SH-SY5Y (cell line): ENCODE data around the gene ARID3B.

ENCODE experiments used
- GATA2 ChIP-seq: IDR thresholded peaks from 2 replicates; pipeline ENCODE4 v1.6.1; 2011; ENCODE audit warnings: mild to moderate bottlenecking, low read depth, low read length
- GATA3 ChIP-seq: IDR thresholded peaks from 2 replicates; pipeline ENCODE4 v1.6.1; 2011; ENCODE audit warnings: low read depth, mild to moderate bottlenecking, low read length, moderate library complexity

- TF ChIP-seq GATA3 = no peak
- no peak for TF ChIP-seq GATA2
Observed at GRCh38 chr15:74500401-74500800, 40.6 kb upstream of the ARID3B start.
